NB4 (cell line): ENCODE data around the gene EMD.

Experiments
- DNase-seq: peaks from one replicate; pipeline ENCODE4 v3.0.0; 2010; ENCODE audit warnings: low read depth
- H3K4me3 ChIP-seq: one replicate; pipeline ENCODE4 v1.5.1; 2011; ENCODE audit warnings: mild to moderate bottlenecking, low read depth, low read length, moderate library complexity
- MYC ChIP-seq: IDR thresholded peaks from 2 replicates; pipeline ENCODE4 v1.6.1; 2011; ENCODE audit warnings: low read depth, low read length
- POLR2A ChIP-seq: IDR thresholded peaks from 2 replicates; pipeline ENCODE4 v1.6.1; 2011; ENCODE audit warnings: mild to moderate bottlenecking; ENCODE audit not compliant: insufficient read length; ENCODE audit errors: extremely low read depth
- TF ChIP-seq, protein P1 (sequence below): IDR thresholded peaks from 2 replicates; pipeline ENCODE4 v1.6.1; 2011; ENCODE audit warnings: low read depth, low read length
- TF ChIP-seq, protein P2 (sequence below): IDR thresholded peaks from one replicate; pipeline ENCODE4 v1.5.1; 2012; ENCODE audit warnings: low read depth, low read length

The EMD gene

DNA sequence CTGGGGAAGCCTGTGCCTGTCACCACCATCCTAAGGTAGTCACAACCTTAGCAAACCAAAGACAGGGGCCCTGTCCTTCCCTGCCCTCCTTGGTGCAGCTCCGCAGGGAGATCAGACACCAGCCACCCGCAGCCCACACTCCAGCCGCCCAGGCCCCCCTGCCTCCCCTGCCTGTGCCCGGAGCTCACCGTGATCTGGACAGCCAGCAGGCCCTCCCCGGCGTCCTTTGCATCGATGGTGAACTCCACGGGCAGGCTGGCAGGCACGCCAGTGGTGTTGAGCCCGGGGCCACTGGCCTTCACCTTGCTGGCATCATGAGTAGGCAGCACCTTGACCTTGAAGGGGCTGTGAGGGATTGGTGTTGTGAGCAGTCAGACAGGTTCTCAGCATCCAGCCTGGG lies 21.1 kb upstream of the EMD start:
- no peak overlapping the region for H3K4me3 ChIP-seq
- TF ChIP-seq, protein P1, sequence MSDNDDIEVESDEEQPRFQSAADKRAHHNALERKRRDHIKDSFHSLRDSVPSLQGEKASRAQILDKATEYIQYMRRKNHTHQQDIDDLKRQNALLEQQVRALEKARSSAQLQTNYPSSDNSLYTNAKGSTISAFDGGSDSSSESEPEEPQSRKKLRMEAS, result no peak
- no peak for TF ChIP-seq MYC
- TF ChIP-seq, protein P2, sequence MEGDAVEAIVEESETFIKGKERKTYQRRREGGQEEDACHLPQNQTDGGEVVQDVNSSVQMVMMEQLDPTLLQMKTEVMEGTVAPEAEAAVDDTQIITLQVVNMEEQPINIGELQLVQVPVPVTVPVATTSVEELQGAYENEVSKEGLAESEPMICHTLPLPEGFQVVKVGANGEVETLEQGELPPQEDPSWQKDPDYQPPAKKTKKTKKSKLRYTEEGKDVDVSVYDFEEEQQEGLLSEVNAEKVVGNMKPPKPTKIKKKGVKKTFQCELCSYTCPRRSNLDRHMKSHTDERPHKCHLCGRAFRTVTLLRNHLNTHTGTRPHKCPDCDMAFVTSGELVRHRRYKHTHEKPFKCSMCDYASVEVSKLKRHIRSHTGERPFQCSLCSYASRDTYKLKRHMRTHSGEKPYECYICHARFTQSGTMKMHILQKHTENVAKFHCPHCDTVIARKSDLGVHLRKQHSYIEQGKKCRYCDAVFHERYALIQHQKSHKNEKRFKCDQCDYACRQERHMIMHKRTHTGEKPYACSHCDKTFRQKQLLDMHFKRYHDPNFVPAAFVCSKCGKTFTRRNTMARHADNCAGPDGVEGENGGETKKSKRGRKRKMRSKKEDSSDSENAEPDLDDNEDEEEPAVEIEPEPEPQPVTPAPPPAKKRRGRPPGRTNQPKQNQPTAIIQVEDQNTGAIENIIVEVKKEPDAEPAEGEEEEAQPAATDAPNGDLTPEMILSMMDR, result no peak
- no peak for TF ChIP-seq POLR2A
- DNase-seq, result no peak

- no peak for DNase-seq
- TF ChIP-seq, protein P2, result no peak
Measured at GRCh38 chrX:154358829-154359228, 20.3 kb upstream of the EMD start.

DNA sequence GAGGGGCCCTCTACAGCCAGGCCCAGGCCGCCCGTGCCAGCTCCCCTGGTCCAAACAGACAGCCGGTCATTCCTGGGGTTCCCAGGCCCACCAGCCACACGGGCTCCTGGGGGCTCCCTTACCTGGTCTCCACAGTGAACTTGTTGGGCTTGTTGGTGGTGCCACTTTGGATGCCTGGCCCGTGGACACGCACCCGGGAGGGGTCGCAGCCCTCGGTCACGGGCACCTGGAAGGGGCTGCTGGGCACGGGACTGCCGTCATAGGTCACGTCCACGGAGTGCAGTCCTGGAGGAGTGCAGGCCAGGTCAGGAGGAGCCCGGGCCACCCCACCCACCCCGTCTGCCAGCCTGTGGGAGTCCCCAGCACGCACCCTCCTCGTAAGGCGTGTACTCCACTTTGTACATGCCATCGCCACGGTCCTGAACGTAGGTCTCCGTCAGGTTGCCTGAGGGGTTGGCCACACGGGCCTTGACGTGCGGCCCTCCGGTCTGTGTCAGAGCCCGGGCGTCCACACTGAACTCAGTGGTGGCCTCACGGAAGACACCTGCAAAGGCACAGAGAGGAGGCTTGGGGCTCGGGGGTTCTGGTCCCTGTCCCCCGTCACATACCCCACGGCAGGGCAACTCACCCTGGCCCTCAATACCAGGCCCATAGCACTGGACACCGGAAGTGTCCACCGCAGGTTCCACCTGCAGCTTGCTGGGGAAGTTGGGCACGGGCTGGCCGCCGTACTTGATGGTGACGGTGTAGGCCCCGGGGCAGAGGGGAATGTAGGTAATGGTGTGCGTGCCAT lies 19.5 kb upstream of the EMD start:
- H3K4me3 ChIP-seq, result no peak overlapping the region
- TF ChIP-seq POLR2A (no peak), MYC (no peak)
- TF ChIP-seq, protein P2, result no peak
- TF ChIP-seq, protein P1, result no peak
- DNase-seq, result no peak

More at GRCh38 chrX:154358829-154359228, 20.3 kb upstream of the EMD start:
- H3K4me3 ChIP-seq, result no peak overlapping the region

DNA sequence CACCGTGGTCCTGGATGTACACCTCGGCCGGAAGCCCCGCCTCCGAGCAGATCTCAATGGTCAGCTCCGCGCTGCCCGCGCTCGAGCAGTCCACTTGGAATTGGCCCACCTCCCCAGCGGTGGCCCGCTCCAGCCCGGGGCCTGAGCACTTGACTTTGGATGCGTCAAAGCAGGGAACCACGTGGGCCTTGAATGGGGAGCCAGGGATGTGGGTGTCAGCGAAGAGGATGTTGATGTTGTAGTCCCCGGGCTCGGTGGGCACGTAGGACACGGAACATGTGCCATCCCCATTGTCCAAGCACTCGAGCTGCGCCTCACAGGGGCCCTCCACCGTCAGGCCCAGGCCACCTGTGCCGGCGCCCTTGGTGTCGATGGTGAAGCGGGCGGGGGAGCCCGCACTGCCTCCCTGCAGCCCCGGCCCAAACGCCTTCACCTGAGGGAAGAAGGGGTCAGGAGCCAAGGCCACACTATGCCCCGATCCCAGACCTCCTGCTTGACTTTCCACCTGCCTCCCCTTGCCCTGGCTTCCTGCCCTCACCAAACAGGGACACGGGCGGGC lies 18.9 kb upstream of the EMD start:
- no peak for DNase-seq
- TF ChIP-seq, protein P1, result no peak
- TF ChIP-seq POLR2A, result no peak
- no peak for TF ChIP-seq MYC
- TF ChIP-seq, protein P2, result no peak
- no peak overlapping the region for H3K4me3 ChIP-seq

DNA sequence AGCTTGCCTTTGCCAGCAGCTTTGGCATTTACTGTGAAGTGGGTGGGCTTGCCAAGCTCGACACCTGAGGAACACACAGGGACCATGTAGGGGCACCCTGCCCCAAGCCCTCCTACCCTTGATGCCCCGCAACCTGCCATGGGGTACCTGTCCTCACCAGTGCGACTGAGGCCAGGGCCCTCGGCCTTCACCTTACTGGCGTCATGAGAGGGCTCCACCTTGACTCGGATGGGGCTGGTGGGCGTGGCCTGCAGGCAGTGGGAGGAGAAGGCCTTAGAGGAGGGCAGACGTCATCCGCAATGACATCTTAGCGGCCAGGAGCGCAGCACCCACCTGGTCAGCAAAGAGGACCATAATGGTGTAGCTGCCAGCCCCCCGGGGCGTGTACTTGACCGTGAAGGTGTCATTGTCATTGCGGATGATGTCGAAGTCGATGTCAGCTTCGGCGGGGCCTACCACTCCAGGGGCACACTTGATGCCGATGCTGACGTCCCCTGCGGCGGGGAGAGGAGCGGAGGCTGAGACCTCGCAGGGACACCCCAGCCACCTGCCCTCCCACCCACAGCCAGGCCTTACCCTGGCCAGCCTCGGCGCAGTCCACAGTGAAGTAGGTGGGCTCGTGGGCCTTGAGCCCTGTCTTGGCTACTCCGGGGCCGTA lies 16.9 kb upstream of the EMD start:
- no peak for DNase-seq
- no peak overlapping the region for H3K4me3 ChIP-seq
- TF ChIP-seq MYC (no peak), POLR2A (no peak)
- TF ChIP-seq, protein P2, result no peak
- TF ChIP-seq, protein P1, result no peak
